Vagina (tissue), 2 donors: ENCODE results near the gene CD160.
"Not testable (repeated sequence)": the region's sequence is repeated elsewhere in the genome, so short reads cannot be mapped to it uniquely, and the experiment has no call there.

ENCODE experiments used
- POLR2A ChIP-seq, 2 donors: fragments of 450-650 bp; IDR thresholded peaks; one replicate each; pipeline ENCODE4 v1.6.1; 2017; ENCODE audit warnings: antibody characterized with exemption in 2 of 2, mild to moderate bottlenecking in 2 of 2, moderate library complexity in 2 of 2
- TF ChIP-seq, protein P1 (sequence below), 3 experiments: fragments of 450-650 bp in 2 of 3; fragments of 200-600 bp in 1 of 3; sonication (generic) in 1 of 3; IDR thresholded peaks; one replicate each; pipeline ENCODE4 v1.5.1; 2017 to 2019; ENCODE audit warnings: antibody characterized with exemption in 3 of 3, mild to moderate bottlenecking in 2 of 3, moderate library complexity in 2 of 3

DNA sequence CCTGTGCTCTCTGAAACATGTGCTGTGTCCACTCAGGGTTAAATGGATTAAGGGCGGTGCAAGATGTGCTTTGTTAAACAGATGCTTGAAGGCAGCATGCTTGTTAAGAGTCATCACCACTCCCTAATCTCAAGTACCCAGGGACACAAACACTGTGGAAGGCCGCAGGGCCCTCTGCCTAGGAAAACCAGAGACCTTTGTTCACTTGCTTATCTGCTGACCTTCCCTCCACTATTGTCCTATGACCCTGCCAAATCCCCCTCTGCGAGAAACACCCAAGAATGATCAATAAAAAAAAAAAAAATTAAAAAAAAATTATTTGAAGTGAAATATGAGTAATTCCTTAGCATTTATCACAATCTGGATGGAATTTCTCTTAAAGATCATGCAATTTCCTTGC is 45.8 kb downstream of the CD160 start:
- not testable (repeated sequence) for TF ChIP-seq POLR2A (IDR thresholded peaks at IDR 0.05)
- TF ChIP-seq, protein P1, sequence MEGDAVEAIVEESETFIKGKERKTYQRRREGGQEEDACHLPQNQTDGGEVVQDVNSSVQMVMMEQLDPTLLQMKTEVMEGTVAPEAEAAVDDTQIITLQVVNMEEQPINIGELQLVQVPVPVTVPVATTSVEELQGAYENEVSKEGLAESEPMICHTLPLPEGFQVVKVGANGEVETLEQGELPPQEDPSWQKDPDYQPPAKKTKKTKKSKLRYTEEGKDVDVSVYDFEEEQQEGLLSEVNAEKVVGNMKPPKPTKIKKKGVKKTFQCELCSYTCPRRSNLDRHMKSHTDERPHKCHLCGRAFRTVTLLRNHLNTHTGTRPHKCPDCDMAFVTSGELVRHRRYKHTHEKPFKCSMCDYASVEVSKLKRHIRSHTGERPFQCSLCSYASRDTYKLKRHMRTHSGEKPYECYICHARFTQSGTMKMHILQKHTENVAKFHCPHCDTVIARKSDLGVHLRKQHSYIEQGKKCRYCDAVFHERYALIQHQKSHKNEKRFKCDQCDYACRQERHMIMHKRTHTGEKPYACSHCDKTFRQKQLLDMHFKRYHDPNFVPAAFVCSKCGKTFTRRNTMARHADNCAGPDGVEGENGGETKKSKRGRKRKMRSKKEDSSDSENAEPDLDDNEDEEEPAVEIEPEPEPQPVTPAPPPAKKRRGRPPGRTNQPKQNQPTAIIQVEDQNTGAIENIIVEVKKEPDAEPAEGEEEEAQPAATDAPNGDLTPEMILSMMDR (IDR thresholded peaks at IDR 0.05): not testable (repeated sequence)
